Mucosa of rectum (tissue), 2 donors: ENCODE measurements around the gene PDE7B.
"Not testable (repeated sequence)": the region's sequence is repeated elsewhere in the genome, so short reads cannot be mapped to it uniquely, and the experiment has no call there.

Source experiments
- H3K27ac ChIP-seq, 2 donors: one replicate each; pipeline ENCODE4 v1.7.0; 2013; ENCODE audit warnings: inconsistent platforms in 2 of 2, low read depth in 2 of 2, low read length in 2 of 2
- H3K27me3 ChIP-seq, 2 donors: one replicate each; pipeline ENCODE4 v1.7.0; 2013; ENCODE audit warnings: low read length in 2 of 2; ENCODE audit not compliant: control insufficient read depth in 2 of 2, insufficient read depth in 2 of 2
- H3K36me3 ChIP-seq, 2 donors: one replicate each; pipeline ENCODE4 v1.7.0; 2013; ENCODE audit warnings: low read length in 2 of 2; ENCODE audit not compliant: control insufficient read depth in 2 of 2, insufficient read depth in 2 of 2
- H3K4me1 ChIP-seq, 2 donors: one replicate each; pipeline ENCODE4 v1.7.0; 2013; ENCODE audit warnings: low read length in 2 of 2, mild to moderate bottlenecking in 1 of 2; ENCODE audit not compliant: control insufficient read depth in 2 of 2, insufficient read depth in 2 of 2
- H3K4me3 ChIP-seq, 2 donors: one replicate each; pipeline ENCODE4 v1.7.0; 2013; ENCODE audit warnings: low read length in 2 of 2
- H3K9ac ChIP-seq, 2 donors: one replicate each; pipeline ENCODE4 v1.7.0; 2013; ENCODE audit warnings: low read length in 2 of 2, low read depth in 1 of 2, mild to moderate bottlenecking in 1 of 2
- H3K9me3 ChIP-seq, 2 donors: one replicate each; pipeline ENCODE4 v1.7.0; 2013; ENCODE audit warnings: low read length in 2 of 2; ENCODE audit not compliant: control insufficient read depth in 2 of 2
- donor health status: healthy.
- donor health status: Normal muscosa, but diverticular disease.

PDE7B gene

DNA sequence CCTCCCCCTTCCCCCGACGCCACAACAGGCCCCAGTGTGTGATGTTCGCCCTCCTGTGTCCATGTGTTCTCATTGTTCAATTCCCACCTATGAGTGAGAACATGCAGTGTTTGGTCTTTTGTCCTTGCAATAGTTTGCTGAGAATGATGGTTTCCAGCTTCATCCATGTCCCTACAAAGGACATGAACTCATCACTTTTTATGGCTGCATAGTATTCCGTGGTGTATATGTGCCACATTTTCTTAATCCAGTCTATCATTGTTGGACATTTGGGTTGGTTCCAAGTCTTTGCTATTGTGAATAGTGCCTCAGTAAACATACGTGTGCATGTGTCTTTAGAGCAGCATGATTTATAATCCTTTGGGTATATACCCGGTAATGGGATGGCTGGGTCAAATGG, 287.6 kb downstream of the PDE7B start:
- H3K9me3 ChIP-seq, H3K27ac ChIP-seq: not testable (repeated sequence)

DNA sequence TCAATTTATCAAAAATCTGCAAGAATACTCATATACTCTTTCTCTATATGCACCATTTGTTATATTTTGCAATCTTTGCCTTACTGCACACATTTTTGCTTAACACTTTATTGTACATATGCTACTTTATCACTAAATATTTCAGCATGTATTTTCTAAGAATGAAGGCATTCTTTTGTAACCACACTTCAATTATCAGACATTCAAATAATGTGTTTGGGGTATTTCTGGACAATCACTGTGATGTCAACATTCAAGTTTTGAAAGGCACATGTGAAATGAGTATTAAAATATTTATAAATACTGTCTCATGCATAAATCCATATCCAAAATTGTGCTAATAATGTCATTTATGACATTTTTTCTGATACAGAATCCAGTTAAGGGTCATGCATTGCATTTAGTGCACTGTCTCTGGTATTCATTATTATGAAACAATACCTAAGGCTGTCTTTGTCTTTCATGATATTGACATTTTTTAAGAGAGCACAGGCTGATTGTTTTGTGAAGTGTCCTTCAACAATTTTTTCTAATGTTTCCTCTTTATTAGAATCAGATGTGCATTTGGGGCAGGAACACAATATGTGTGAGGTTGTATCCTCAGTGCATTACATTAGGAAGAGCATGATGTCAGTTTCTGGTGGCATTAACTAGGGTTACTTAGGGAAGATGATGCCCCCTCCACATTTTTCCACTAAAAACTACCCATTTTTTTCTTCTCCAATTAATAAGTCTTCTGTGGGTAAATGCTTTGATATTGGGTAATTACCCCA, 292.9 kb downstream of the PDE7B start:
- H3K9ac ChIP-seq: no peak overlapping the region
- no peaks in the 10 kb centered on the region for H3K9me3 ChIP-seq
- H3K4me1 ChIP-seq: no peaks in the 10 kb centered on the region
- no peak overlapping the region for H3K27ac ChIP-seq
- no peak overlapping the region for H3K4me3 ChIP-seq
- H3K27me3 ChIP-seq: no peaks in the 10 kb centered on the region
- no peaks in the 10 kb centered on the region for H3K36me3 ChIP-seq

More for the DNA sequence above, 287.6 kb downstream of the PDE7B start:
- not testable (repeated sequence) for H3K4me1 ChIP-seq, H3K4me3 ChIP-seq, H3K9ac ChIP-seq, H3K27me3 ChIP-seq, H3K36me3 ChIP-seq

DNA sequence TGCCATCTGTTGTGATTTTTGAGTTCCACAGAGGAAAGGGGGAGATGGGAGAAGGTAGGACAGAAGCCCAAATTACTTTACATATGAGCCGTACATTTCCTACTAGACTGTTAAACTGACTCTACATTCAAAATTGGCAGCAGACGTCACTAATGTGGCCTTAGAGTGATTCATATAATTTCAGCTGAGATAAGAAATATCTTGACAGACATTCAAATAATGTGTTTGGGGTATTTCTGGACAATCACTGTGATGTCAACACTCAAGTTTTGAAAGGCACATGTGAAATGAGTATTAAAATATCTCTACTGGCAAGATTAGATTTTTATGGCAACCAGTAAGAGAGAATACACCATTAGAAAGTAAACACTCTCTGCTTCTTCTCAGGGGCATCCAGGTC, 294.6 kb downstream of the PDE7B start:
- no peaks in the 10 kb centered on the region for H3K36me3 ChIP-seq

DNA sequence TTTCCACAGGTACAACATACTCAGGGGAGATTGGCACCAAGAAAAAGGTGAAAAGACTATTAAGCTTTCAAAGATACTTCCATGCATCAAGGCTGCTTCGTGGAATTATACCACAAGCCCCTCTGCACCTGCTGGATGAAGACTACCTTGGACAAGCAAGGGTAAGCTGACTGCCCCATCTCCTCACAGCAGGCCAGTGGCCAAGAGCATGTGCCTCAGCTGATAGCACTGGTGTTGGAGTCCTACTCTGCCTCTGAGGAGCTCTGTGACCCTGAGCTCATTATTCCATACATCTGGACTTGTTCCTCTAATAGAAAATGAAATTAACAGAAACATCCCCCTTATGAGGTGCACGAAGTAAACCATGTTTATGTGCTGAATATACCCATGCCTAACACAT, 295.8 kb downstream of the PDE7B start:
- no peaks in the 10 kb centered on the region for H3K36me3 ChIP-seq
- no peak overlapping the region for H3K9ac ChIP-seq
- H3K27me3 ChIP-seq: no peaks in the 10 kb centered on the region
- H3K27ac ChIP-seq: no peak overlapping the region
- no peaks in the 10 kb centered on the region for H3K4me1 ChIP-seq
- H3K4me3 ChIP-seq: no peak overlapping the region
- H3K9me3 ChIP-seq: no peaks in the 10 kb centered on the region

More for the DNA sequence above, 294.6 kb downstream of the PDE7B start:
- Histone ChIP-seq H3K9ac (no peak overlapping the region), H3K27me3 (no peaks in the 10 kb centered on the region), H3K4me3 (no peak overlapping the region), H3K4me1 (no peaks in the 10 kb centered on the region), H3K9me3 (no peaks in the 10 kb centered on the region), H3K27ac (no peak overlapping the region)

DNA sequence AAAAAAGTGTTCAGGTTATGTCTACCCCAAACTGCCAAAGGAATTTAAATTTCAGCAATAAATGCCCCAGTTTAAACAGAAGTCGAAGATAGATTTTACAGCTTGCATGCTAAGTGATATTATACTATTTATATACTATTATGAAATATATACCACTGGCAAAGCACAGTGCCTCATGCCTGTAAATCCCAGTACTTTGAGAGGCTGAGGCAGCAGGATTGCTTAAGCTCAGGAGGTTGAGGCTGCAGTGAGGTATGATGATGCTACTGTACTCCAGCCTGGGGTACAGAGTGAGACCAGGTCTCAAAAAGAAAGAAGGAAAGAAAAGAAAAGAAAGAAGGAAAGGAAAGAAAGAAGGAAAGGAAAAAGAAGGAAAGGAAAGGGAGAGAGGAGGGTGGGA, 296.6 kb downstream of the PDE7B start:
- no peaks in the 10 kb centered on the region for H3K9me3 ChIP-seq

DNA sequence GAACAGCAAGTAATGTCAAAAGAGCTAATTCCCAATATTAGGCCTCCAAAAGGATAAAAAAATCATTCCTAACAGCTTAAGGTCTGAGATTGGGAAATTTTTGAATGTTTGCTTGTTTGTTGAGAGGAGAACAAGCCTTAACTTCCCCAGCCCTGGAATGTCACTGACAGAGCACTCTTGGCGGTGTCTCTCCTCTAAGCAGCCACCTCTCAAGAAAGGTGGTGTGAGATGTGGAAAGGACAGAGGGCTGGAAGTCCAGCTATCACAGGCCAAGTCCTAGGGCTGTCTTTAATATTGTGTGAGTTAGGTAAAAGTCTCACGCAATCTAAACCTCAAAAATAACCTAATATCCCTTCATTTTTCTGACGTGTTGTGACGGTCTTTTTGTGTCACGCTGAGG, 297.0 kb downstream of the PDE7B start:
- Histone ChIP-seq H3K4me1 (no peaks in the 10 kb centered on the region), H3K27ac (no peak overlapping the region), H3K27me3 (no peaks in the 10 kb centered on the region)

More for the DNA sequence above, 296.6 kb downstream of the PDE7B start:
- no peak overlapping the region for H3K27ac ChIP-seq
- no peak overlapping the region for H3K9ac ChIP-seq
- H3K4me1 ChIP-seq: no peaks in the 10 kb centered on the region
- H3K4me3 ChIP-seq: no peak overlapping the region
- no peaks in the 10 kb centered on the region for H3K27me3 ChIP-seq
- no peaks in the 10 kb centered on the region for H3K36me3 ChIP-seq

DNA sequence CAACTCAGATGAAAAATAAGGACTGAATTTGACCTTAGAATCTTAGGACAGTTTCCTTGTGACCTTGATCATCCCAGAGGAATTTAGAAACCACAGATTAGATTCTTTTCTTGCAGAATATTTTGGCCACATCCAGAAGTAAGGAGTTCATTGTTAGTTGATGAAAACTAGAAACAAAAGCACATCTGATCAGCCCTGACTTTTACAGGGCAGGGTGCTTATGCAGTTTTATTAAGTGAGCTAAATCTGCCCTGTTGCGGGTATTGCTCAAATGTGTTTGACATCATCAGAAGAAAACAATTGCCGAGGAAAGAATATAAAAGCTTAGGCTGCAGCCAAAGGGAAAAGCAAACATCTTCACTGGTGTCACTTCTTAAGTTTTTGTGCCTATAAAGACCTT, 297.8 kb downstream of the PDE7B start:
- no peak overlapping the region for H3K27ac ChIP-seq

More for the DNA sequence above, 297.0 kb downstream of the PDE7B start:
- Histone ChIP-seq H3K9me3 (no peaks in the 10 kb centered on the region), H3K9ac (no peak overlapping the region), H3K36me3 (no peaks in the 10 kb centered on the region), H3K4me3 (no peak overlapping the region)

DNA sequence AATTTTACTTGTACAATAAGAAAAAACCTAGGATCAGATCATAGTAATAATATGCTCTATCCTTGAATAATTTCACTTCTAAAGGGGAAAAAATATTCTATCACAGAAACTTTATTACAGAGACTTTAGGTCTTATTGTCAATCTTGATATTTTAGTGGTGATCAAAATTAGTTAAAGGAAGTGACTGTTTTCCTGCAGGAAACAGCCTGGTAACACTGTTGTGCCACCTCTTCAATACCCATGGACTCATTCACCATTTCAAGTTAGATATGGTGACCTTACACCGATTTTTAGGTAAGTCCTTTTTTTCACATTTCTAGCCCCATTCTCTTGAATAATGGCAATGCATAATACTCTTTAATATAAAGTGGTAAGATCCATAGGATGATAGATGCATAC, 299.5 kb downstream of the PDE7B start:
- Histone ChIP-seq H3K27me3 (no peaks in the 10 kb centered on the region), H3K27ac (no peak overlapping the region), H3K9me3 (no peaks in the 10 kb centered on the region), H3K4me3 (no peak overlapping the region), H3K4me1 (no peaks in the 10 kb centered on the region), H3K36me3 (no peaks in the 10 kb centered on the region), H3K9ac (no peak overlapping the region)

More for the DNA sequence above, 297.8 kb downstream of the PDE7B start:
- H3K36me3 ChIP-seq: no peaks in the 10 kb centered on the region
- no peaks in the 10 kb centered on the region for H3K9me3 ChIP-seq
- no peaks in the 10 kb centered on the region for H3K27me3 ChIP-seq
- H3K4me3 ChIP-seq: no peak overlapping the region
- H3K4me1 ChIP-seq: no peaks in the 10 kb centered on the region
- no peak overlapping the region for H3K9ac ChIP-seq

DNA sequence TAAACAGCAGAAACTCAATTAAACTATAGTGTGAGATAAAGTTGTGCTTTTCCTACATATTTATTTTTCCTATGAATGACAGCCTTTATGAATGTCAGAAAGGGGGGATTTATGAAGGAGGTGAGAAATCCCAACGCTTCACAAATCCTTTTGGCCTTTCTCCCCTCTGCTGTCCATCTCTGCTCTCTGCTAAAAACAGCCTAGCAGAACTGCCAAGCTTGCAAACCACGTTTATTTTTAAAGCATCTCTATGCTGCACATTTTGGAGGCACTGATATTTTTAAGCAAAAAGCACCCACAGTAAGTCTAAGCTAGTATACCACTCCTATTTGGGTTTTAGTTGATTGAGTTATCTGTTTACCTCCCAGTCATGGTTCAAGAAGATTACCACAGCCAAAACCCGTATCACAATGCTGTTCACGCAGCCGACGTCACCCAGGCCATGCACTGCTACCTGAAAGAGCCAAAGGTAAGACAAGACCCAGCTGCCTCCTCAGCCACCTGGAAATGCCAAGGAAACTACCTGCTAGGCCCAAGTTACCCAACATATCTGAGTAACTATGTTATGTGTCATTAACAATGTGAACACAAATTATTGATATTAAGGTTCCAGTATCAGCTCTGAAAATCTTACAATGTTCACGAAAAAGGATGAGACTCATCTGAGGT, 302.3 kb downstream of the PDE7B start:
- Histone ChIP-seq H3K9ac (no peak overlapping the region), H3K27me3 (no peaks in the 10 kb centered on the region), H3K36me3 (peaks cover 0 to 3% of the 10 kb centered on the region in 2 donors), H3K27ac (no peak overlapping the region), H3K9me3 (no peaks in the 10 kb centered on the region), H3K4me3 (no peak overlapping the region), H3K4me1 (no peaks in the 10 kb centered on the region)

DNA sequence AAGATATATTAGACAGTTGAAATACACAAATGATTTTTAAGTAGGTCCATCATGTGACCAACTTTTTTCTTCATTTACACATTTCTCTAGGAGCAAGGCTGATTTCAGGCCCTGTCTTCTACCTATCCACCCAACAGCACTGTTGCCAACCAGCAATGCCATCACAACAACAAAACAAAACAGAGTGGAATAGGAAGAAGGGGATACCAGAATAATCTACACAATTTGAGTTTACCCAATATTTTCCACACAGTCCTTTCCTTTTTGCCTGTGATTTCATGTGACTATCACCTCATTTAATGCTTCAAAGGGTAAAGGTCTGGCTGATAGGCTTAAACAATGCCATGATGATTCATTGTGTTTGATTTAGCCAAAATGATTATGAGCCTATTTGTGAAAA, 303.7 kb downstream of the PDE7B start:
- H3K4me1 ChIP-seq: no peaks in the 10 kb centered on the region
- H3K27ac ChIP-seq: no peak overlapping the region
- H3K9ac ChIP-seq: no peak overlapping the region
- H3K9me3 ChIP-seq: no peaks in the 10 kb centered on the region
- no peaks in the 10 kb centered on the region for H3K27me3 ChIP-seq
- no peak overlapping the region for H3K4me3 ChIP-seq
- peaks cover 0 to 3% of the 10 kb centered on the region in 2 donors for H3K36me3 ChIP-seq
